HG03025 (cell line): Measurements from ENCODE around the gene LIPI.
"Not testable (repeated sequence)": the region's sequence is repeated elsewhere in the genome, so short reads cannot be mapped to it uniquely, and the experiment has no call there.

Experiments
- ATAC-seq: cut with Tn5 transposase; IDR thresholded peaks from one replicate; pipeline ENCODE4 v1.9.1; 2021; ENCODE audit warnings: mild to moderate bottlenecking, moderate library complexity; ENCODE audit not compliant: unreplicated experiment, low FRiP score

The LIPI gene

DNA sequence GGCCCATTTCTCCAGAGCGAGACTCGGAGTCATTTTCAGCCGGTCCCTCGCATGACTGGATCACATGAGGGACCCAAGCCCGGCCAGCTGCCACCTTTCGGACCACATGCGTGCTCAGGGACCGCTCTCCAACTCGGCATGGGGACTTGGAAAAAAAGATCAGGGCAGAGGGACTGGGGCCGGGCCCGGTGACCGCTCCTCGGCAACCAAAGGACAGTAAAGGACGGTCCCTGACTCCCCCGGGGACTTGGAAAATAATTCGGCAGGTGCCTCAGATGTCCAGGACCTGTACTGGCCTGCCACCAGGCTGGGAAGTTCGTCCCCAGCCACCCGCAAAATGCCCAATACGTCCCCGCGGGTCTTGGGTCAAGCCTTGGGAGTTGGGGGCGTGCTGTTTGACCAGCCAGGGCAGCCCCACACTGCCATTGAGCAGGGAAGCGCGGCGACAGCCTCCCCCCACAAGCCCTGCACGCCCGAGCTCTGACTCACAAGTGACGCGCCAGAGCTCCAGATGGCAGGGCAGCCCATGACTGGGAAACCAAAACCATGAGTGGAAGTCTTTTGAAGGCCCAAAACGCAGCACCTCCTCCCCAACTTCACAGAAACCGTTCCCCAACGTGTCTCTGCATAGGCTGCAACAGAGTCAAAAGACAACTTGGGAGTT, 134.5 kb downstream of the LIPI start:
- no peak for ATAC-seq

GRCh38 chr21:14075346-14076142, 135.2 kb downstream of the LIPI start:
- ATAC-seq = no peak

- ATAC-seq = no peak
Observed at GRCh38 chr21:14074177-14074576, 136.6 kb downstream of the LIPI start.

DNA sequence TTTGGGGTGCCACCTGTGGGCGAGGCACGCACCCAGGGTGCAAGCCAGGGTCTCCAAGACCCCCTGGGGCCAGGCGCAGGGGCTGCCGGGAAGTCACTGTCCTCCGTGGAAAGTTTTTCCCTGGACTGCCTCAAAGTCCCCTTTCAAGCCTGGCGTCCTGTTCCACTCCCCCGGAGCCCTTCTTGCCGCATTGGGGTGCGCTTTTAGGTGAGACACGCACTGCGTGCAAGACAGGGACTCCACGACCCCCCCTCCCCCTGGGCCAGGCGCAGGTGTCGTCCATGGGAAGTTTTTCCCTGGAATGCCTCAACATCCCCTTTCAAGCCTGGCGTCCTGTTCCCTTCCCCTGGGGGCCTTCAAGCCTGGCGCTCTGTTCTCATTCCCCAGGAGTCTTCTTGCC, 137.1 kb downstream of the LIPI start:
- ATAC-seq = no peak

DNA sequence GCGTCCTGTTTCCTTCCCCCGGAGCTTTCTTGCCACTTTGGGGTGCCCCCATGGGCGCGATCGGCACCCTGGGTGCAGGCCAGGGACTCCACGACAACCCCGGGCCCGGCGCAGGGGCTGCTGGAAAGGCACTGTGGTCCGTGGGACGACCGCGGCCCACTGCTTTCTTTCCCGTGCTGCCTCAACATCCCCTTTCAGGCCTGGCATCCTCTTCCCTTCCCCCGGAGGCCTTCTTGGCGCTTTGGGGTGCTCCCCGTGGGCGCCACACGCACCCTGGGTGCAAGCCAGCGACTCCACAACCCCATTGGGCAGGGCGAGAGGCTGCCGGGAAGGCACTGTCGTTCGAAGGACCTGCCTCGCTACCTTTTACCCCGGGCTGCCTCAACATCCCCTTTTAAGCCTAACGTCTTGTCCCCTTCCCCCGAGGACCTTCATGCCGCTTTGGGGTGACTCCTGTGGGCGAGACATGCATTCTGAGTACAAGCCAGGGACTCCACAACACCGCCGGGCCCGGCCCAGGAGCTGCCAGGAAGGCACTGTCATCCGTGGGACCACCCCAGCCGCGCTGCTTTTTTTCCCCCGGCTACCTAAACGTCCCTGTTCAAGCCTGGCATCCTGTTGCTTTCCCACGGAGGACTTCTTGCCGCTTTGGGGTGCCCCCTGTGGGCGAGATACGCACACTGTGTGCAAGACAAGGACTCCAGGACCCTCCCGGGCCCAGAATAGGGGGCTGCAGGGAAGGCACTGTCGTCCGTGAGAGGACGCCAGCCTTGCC, 137.8 kb downstream of the LIPI start:
- no peak for ATAC-seq

DNA sequence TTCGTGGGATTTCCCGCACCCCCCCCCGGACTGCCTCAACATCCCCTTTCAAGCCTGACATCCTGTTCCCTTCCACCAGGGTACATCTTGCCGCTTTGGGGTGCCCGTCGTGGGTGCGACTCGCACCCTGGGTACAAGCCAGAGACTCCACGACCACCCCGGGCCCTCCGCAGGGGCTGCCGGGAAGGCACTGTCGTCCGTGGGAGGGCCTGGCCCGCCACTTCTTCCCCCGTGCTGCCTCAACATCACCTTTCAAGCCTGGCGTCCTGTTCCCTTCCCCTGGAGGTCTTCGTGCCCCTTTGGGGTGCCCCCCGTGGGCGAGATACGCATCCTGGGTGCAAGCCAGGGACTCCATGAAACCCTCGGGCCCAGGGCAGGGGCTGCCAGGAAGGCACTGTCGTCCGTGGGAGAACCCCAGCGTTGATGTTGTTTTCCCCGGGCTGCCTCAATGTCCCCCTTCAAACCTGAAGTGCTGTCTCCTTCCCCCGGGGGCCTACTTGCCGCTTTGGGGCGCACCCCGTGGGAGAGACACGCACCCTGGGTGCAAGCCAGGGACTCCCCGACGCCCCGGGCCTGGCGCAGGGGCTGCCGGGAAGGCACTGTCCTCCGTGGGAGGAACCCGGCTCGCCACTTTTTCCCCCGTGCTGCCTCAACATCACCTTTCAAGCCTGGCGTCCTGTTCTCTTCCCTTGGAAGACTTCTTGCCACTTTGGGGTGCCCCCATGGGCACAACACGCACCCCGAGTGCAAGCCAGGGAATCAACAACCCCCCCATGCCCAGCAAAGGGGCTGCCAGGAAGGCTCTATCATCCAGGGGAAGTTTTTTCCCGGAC, 138.6 kb downstream of the LIPI start:
- no peak for ATAC-seq

DNA sequence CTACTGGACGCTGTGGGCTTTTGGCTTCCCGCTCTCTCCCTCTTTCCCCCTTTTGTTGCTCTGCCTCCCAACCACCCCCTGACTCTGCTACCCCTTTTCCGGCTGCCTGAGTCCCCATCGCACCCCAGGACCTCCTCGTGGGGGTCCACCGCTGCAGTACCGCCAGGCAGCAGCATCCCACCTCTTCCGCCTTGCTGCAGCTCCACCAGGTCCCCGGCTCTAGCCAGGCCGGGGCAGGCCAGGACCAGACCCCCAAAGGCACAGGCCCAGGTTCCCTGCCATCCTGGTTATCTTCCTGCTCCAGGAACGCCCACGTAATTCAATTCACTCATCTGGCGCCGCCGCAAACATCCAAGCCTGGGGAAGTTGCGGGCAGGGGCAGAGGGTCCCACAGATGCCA, 139.8 kb downstream of the LIPI start:
- no peak for ATAC-seq

- no peak for ATAC-seq
Observed at GRCh38 chr21:14070049-14070893, 140.5 kb downstream of the LIPI start.

DNA sequence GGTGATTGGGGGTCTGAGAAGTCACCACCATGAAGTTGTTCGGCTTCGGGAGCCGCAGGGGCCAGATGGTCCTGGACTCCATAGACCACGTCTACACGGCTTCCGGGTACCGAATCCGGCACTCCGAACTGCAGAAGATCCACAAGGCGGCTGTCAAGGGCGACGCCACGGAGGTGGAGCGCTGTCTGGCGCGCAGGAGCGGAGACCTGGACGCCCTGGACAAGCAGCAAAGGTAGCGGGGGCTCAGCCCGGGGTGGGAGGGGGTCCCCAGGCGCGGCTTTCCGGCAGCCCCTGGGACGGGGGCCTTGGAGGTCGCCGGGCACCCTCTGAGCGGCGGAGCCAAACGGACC, 146.5 kb downstream of the LIPI start:
- no peak for ATAC-seq

DNA sequence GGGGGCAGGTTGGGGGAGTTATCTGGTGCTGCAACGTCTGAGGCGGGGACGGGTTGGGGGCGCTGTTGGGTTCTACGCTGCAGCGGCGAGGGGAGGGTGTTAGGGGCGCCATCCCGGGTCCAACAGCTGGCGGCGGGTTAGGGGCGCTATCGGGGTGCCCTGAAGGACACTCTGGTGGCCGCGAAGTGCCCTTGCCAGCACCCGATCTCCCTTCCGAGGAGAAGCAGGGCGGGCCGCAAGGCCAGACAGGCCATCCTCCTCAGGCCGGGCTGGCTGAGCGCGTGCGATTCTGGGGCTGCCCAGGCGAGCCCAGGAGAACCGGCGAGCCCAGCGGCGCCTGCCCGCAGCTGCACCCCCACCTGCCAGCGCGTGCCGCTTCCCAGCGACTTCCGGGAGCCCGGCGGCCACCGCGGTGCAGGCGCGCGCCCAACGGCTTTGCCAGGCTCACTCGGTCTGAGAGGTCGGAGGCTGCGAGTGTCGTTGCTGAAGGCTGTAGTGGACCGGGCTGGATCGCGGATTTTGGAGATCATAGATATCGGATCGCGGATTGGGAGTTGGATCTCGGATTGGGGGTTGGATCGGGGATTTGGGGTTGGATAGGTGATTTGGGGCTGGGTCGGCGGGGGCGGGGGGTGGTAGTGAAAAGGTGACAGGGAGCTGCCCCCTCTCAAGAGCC, 147.0 kb downstream of the LIPI start:
- ATAC-seq = not testable (repeated sequence)

DNA sequence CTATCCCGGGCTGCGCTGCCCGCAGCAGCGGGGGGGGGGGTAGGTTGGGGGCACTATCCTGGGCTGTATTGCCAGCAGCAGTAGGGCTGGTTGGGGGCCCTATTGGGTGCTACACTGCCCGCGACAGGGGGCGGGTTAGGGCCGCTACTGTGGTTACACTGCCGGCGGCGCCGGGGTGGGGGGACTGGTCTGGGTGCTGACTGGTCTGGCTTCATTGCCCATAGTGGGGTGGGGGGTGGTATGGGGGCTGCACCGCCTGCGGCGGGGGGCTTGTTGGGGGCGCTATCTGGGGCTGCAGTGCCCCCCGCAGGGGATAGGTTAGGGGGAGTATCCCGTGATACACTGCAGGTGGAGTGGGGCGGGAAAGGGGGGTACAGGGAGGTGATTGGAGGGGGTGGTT, 148.1 kb downstream of the LIPI start:
- ATAC-seq = not testable (repeated sequence)

DNA sequence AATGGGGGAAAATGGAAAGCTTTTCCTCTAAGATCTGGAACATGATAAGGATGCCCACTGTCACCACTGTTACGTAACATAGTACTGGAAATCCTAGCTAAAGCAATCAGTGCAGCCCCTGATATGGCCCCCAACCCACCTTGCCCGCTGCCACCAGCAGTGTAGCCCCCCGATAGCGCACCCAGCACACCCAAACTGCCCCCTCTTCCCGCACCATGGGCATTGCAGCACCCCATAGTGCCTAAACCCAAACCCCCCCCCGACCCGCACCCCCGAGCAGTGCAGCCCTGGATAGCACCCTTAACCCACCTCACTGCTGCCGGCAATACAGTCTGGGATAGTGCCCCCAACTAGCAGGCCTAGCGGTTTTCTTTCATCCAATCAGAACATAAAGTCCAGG, 148.9 kb downstream of the LIPI start:
- ATAC-seq = not testable (repeated sequence)

GRCh38 chr21:14058995-14059627, 151.6 kb downstream of the LIPI start:
- not testable (repeated sequence) for ATAC-seq
